ENCODE data around the gene APOBEC3H. TPM values are rescaled to one million over a fixed set of nuclear protein-coding genes. Genes with fewer than 3 reads are reported as not detected.

APOBEC3H gene
- total and polyA plus RNA-seq, 9 of the 15 experiments (the other 6 are each of a cell fraction or from before 2014, with no cell fraction given): 0.10 to 0.21 TPM; not detected in 7

DNA sequence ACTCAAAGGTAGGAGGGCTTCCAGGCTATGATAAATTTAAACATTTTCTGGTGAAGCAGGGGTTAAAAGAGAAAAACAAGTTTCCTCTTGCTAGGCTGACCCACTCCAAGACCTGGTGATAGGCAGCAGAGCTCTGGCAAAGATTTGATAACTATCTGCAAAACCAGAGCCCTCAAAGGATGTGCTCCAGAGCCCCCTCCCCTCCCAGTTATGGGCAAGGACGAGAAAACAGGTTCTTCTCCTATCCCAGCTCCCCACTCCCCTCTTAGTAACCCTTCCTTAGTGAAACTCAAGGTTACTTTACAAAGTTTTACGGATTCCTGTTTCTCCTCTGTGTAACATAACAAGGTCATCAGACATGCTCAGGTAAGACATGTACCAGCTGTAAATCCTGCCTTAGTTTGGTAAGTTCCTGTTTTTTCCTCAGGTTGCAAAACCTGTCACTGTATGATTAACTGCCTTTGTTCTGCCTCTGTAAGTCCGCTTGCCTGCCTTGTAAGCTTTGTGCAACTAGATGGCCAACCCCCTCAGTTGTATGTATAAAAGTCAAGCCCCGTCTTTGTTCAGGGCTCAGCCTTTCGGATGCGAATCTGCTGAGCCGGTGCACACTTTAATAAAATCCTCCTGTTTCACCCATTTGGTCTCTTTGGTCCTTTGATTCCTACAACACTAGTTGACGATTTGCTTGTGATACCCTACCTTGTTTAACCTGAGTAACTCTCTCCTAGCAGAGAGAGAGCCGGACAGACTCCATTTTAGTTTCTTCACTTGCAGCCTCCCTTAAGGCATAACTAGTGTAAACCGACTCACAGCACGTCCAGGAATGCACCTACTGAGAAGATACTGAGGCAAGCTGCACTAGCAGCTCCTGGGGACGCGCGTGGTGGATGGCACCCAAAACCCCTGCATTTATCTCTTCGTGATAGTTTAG is 13.9 kb downstream of the APOBEC3H start (continued):
- TF ChIP-seq RB1 (IDR thresholded peaks at IDR 0.05; ENCODE audit: low read depth) (no peak), STAT5B (CRISPR knock-in tag; IDR thresholded peaks at IDR 0.05) (no peak), FIP1L1 (IDR thresholded peaks at IDR 0.05; ENCODE audit: low read depth, low read length, poor library complexity, severe bottlenecking) (no peak), ARID1B (IDR thresholded peaks at IDR 0.05) (no peak), POLR2A (conservative IDR thresholded peaks at IDR 0.05) (no peak), POLR2AphosphoS2 (IDR thresholded peaks at IDR 0.05; ENCODE audit: low read length) (no peak), CEBPB (tag; IDR thresholded peaks at IDR 0.05) (peak; percentile 88), NR4A1 (CRISPR knock-in tag; IDR thresholded peaks at IDR 0.05) (no peak), NR4A1 (tag; IDR thresholded peaks at IDR 0.05) (peak; percentile 38; the same call in 1 of the 2 replicates), TRIM24 (IDR thresholded peaks at IDR 0.05) (no peak), MEIS2 (IDR thresholded peaks at IDR 0.05; ENCODE audit: partially characterized antibody) (peak; percentile 97), ZEB2 (IDR thresholded peaks at IDR 0.05) (peak; percentile 68), ZNF699 (CRISPR knock-in tag; IDR thresholded peaks at IDR 0.05; ENCODE audit: insufficient replicate concordance) (no peak), ZNF347 (CRISPR knock-in tag; IDR thresholded peaks at IDR 0.05; ENCODE audit: low read depth) (no peak), ZNF766 (CRISPR knock-in tag; conservative IDR thresholded peaks at IDR 0.05) (no peak), NFE2 (IDR thresholded peaks at IDR 0.05; ENCODE audit: low read depth) (no peak)
- TF ChIP-seq, protein P1, sequence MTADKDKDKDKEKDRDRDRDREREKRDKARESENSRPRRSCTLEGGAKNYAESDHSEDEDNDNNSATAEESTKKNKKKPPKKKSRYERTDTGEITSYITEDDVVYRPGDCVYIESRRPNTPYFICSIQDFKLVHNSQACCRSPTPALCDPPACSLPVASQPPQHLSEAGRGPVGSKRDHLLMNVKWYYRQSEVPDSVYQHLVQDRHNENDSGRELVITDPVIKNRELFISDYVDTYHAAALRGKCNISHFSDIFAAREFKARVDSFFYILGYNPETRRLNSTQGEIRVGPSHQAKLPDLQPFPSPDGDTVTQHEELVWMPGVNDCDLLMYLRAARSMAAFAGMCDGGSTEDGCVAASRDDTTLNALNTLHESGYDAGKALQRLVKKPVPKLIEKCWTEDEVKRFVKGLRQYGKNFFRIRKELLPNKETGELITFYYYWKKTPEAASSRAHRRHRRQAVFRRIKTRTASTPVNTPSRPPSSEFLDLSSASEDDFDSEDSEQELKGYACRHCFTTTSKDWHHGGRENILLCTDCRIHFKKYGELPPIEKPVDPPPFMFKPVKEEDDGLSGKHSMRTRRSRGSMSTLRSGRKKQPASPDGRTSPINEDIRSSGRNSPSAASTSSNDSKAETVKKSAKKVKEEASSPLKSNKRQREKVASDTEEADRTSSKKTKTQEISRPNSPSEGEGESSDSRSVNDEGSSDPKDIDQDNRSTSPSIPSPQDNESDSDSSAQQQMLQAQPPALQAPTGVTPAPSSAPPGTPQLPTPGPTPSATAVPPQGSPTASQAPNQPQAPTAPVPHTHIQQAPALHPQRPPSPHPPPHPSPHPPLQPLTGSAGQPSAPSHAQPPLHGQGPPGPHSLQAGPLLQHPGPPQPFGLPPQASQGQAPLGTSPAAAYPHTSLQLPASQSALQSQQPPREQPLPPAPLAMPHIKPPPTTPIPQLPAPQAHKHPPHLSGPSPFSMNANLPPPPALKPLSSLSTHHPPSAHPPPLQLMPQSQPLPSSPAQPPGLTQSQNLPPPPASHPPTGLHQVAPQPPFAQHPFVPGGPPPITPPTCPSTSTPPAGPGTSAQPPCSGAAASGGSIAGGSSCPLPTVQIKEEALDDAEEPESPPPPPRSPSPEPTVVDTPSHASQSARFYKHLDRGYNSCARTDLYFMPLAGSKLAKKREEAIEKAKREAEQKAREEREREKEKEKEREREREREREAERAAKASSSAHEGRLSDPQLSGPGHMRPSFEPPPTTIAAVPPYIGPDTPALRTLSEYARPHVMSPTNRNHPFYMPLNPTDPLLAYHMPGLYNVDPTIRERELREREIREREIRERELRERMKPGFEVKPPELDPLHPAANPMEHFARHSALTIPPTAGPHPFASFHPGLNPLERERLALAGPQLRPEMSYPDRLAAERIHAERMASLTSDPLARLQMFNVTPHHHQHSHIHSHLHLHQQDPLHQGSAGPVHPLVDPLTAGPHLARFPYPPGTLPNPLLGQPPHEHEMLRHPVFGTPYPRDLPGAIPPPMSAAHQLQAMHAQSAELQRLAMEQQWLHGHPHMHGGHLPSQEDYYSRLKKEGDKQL (CRISPR knock-in tag; IDR thresholded peaks at IDR 0.05; ENCODE audit: borderline replicate concordance): no peak
- TF ChIP-seq, protein P2, sequence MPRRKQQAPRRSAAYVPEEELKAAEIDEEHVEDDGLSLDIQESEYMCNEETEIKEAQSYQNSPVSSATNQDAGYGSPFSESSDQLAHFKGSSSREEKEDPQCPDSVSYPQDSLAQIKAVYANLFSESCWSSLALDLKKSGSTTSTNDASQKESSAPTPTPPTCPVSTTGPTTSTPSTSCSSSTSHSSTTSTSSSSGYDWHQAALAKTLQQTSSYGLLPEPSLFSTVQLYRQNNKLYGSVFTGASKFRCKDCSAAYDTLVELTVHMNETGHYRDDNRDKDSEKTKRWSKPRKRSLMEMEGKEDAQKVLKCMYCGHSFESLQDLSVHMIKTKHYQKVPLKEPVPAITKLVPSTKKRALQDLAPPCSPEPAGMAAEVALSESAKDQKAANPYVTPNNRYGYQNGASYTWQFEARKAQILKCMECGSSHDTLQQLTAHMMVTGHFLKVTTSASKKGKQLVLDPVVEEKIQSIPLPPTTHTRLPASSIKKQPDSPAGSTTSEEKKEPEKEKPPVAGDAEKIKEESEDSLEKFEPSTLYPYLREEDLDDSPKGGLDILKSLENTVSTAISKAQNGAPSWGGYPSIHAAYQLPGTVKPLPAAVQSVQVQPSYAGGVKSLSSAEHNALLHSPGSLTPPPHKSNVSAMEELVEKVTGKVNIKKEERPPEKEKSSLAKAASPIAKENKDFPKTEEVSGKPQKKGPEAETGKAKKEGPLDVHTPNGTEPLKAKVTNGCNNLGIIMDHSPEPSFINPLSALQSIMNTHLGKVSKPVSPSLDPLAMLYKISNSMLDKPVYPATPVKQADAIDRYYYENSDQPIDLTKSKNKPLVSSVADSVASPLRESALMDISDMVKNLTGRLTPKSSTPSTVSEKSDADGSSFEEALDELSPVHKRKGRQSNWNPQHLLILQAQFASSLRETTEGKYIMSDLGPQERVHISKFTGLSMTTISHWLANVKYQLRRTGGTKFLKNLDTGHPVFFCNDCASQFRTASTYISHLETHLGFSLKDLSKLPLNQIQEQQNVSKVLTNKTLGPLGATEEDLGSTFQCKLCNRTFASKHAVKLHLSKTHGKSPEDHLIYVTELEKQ (CRISPR knock-in tag; IDR thresholded peaks at IDR 0.05): no peak

All from K562 (cell line).